Measurements from ENCODE around the gene UBA5. TPM values are rescaled to one million over a fixed set of nuclear protein-coding genes. Genes with fewer than 3 reads are reported as not detected.
"Not testable (repeated sequence)": the region's sequence is repeated elsewhere in the genome, so short reads cannot be mapped to it uniquely, and the experiment has no call there.

Gene UBA5
- 10 to 100 TPM; 27.3 to 41.2 TPM for total RNA-seq
- long read RNA-seq, transcript UBA5-202 (12 exons, 3,705 nt), result major isoform, 93 of 101 reads
- long read RNA-seq, partial matches to known transcripts, result 1 of 101 reads
- long read RNA-seq, other reads (novel, unspliced or antisense), result 7 of 101 reads

DNA sequence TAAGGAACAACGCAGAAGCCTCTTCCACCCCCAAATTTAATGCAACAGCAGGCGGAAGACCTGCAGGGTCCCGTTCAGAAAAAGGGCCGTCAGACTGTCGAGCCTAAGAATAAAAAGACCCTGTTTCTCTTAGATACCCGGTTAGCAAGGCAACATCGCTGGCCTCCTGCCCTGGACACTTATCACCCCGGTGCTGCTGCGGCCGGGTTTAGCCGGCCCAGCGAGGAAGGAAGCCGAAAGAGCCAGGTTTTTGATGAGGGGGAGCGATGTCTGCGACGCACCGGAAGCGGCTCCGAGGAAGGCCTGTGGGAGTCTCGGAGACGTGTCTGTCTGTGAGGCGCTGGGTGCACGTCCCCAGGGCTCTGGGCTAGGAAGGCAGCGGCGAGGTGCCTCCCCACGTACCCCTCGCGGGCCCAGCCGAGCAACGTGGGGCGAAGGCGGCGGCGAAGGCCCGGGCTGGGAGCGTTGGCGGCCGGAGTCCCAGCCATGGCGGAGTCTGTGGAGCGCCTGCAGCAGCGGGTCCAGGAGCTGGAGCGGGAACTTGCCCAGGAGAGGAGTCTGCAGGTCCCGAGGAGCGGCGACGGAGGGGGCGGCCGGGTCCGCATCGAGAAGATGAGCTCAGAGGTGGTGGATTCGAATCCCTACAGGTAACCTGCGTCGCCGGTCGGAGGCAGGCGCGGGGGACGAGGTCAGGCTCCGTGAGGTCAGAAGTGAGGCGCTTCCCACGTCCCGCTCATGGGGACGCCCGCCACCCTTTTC is at the start of gene UBA5:
Gene UBA5 (plus strand): TSS at position 278 of the 759 bp plus-strand sequence. CDS start 209 bp downstream, at position 487.
- peak; percentile 76 to 88 for ATAC-seq
- intact Hi-C loops (cut with DNase I), result no loop called here
- peak; percentile 79 for DNase-seq

DNA sequence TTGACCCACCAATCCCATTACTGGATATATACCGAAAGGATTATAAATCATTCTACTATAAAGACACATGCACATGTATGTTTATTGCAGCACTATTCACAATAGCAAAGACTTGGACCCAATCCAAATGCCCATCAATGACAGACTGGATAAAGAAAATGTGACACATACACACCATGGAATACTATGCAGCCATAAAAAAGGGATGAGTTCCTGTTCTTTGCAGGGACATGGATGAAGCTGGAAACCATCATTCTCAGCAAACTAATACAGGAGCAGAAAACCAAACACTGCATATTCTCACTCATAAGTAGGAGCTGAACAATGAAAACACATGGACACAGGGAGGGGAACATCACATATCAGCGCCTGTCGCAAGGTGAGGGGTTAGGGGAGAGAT is 44.8 kb upstream of the UBA5 start:
- not testable (repeated sequence) for ATAC-seq

DNA sequence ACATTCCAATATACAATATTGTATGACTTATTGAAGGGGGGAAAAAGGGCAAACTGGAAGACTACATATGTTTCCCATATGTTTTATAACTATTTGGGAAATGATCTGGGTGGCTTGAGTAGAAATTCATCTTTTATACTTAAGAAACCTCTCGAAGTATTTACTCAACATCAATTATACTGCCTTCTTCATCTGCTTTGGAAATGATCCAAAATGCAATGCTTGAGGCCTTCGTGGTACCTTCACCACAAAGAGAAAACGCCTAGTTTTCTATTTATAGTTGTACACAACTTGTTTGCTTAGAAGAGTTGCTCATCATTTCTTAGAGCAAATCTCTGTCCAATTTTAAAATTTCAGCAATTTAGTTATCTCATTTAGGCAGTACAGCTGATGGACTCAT is 44.2 kb upstream of the UBA5 start:
- ATAC-seq, result no peak
- intact Hi-C loops (cut with DNase I), result no loop called here
- no peak for DNase-seq

More for the DNA sequence above, 44.8 kb upstream of the UBA5 start:
- intact Hi-C loops (cut with DNase I); DNase-seq: not testable (repeated sequence)

DNA sequence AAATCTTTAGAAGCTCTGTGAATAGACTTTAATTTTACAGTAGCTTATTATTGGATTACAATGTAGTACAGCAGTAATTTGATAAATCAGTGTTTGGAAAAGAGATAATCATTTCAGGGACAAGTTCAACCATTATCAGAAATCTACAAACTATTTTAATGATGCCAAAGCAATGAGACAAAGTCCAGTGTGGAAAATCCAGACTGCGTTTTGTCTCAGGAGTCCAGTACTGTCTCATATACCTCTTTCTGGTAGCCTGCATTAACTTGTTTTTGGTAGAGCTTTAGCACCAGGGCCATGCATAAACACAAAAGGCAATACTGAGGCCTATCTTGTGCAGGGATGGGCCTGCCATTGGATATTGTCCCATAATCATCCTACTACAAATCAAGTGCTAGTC is 43.3 kb upstream of the UBA5 start:
- intact Hi-C loops (cut with DNase I), result no loop called here
- DNase-seq, result no peak

DNA sequence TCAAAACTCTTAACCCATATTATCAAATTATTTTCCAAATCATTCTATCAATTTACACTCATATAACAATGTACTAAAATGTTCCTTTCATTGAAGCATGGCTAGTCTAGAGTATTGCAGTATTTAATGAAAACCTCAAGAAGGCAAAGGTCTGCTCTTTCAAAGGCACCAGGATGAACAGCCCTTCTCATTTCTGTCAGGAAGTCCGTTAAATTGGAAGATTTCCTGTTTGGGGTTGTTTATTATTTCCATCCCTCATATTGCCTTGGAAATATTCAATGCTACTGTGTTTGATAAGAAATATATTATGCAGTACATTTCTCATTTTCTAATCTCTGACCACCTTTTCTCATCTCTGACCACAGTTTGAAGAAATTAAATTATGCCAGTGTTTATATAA is 38.0 kb upstream of the UBA5 start:
- intact Hi-C loops (cut with DNase I), result no loop called here
- ATAC-seq, result no peak

More for the DNA sequence above, 43.3 kb upstream of the UBA5 start:
- no peak for ATAC-seq

DNA sequence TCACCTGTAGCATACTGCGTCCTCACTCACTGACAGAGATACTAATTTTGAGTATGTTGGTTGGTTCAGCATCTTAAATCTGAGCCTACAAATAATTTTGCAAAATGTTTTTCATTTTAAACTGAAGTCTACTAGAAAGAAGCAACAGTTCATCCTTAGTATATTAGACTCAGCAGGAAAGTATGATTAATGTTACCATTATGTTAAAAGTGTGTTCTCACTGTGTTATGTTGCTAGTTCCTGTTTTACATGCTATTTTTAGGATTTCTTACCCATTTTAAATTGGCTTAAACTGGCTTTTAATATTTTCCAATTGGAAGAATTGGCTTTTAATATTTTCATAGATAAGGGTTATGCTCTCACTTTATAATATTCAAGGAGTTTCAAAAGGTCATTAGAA is 37.4 kb upstream of the UBA5 start:
- DNase-seq (no peak), ATAC-seq (no peak)
- intact Hi-C loops (cut with DNase I), result no loop called here

More for the DNA sequence above, 38.0 kb upstream of the UBA5 start:
- DNase-seq, result no peak

DNA sequence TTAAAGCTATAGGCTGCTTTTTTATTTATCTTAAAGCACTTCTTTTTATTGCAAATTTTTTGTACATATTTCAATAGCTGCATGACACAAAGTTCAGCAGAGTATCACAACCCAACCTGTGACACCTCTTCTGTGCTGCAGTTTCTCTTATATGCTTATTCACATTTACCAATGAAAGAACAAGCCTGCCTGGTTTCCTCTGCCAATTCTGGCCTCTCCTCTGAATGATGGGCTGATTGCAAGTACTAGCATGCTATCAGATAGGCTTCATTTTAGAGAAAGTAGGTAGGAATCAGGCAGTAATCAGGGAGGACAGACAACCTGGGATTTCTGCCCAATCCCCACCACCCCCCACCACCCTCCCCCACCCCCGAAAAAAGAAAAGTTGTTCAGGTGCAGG is 36.5 kb upstream of the UBA5 start:
- no peak for DNase-seq
- intact Hi-C loops (cut with DNase I), result no loop called here
- no peak for ATAC-seq

DNA sequence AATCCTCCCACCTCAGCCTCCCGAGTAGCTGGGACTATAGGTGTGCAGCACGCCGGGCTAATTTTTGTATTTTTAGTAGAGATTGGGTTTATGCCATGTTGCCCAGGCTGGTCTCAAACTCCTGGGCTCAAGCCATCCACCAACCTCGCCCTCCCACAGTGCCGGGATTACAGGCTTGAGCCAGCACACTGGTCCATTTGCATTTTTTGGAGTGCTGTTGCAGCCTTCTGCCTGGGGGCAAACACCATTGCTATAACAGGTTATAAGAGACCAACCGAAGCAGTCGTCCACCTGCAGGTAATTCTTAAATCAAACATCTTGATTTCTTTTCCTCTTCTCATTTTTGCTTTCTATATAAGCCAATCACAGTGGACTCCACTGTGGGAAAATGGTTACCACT is 35.3 kb upstream of the UBA5 start:
- ATAC-seq (no peak), DNase-seq (no peak)
- intact Hi-C loops (cut with DNase I), result no loop called here

DNA sequence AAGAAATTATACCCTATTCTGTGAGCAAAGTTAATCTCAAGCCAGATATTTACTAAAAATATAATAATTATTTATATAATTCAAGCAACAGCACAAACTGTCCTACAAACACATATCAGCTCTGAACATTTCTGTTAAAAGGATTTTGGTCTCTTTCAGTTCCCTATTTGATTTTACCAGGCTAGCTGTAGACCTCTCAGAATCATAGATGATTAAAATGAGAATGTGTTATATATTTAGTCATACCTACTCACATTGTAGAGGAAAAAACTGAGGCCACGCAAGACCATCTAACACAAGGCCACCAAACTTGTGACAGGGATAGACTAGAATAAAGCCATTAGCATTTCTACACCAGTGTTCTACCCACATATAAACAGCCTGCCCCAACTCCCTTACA is 34.5 kb upstream of the UBA5 start:
- ATAC-seq, result no peak
- no peak for DNase-seq
- intact Hi-C loops (cut with DNase I), result no loop called here

DNA sequence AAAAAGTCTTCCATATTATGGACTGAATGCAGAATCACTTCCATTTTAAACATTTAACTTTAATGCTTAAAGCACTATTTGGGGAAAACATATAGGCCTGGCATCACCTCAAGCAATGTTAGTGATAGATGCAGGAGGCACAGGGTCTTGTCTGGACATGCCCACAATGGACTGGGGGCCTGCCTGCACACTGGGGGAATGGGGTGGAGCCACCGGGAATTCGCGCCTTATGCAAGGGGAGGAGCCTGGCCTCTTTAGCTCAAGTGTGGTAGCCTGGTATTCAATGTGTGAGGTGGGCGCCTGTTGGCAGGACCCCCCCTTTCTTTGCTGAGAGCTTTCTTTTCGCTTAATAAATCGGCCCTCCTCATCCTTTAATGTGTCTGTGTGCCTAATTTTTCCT is 33.2 kb upstream of the UBA5 start:
- no peak for ATAC-seq
- no peak for DNase-seq
- intact Hi-C loops (cut with DNase I), result no loop called here

DNA sequence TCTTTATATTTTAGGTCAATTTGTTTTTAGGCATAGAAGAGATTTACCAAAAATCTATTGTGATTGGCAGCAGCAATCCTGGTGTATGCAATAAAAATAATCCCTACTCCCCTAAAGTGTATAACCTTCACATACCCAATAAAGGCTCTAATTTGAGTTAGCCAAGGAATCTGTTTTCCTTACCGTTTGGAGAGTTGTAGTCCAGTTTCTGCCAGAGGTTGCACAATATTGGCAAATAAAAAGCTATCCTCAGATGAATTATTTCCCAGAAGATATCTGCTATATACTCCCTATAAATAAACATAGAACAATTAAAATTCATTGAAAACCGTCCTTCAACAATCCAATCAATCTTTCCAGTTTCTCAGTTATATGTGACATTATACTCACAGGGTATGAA is 32.0 kb upstream of the UBA5 start:
- ATAC-seq, result no peak
- intact Hi-C loops (cut with DNase I), result no loop called here
- DNase-seq, result no peak

DNA sequence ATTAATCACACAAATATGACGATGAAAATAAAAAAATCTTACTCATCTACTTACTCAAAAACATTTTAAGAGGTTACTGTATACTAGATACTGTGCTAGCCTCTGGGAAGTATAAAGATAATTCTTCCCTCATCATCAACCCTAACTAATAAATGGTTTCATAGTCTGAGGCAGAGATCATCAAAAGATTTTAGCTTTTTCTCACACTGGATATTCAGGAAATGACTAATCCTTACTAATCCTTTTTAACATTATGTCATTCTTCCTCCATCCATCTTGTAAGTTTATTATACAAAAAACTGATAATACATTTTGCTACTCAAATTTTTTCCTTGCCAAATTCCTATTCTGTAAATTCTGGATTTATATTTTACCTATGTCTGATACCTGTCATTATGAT is 30.2 kb upstream of the UBA5 start:
- ATAC-seq (peak in 1 of 2 donors; percentile 75), DNase-seq (no peak)
- intact Hi-C loops (cut with DNase I), result no loop called here

DNA sequence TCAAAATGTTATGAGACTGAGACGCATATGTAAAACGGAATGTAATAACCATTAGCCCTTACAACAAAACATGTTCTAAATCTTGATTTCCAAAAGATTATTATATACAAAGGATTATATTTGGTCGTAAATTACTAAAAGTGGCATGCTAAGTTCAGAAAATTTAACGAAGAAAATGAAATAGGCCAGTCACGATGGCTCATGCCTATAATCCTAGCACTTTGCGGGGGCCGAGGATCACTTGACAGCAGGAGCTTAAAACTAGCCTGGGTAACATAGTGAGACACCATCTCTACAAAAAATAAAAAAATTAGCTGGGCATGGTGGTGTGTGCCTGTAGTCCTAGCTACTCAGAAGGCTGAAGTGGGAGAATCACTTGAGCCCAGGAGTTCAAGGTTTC is 29.5 kb upstream of the UBA5 start:
- DNase-seq (no peak), ATAC-seq (no peak)
- intact Hi-C loops (cut with DNase I), result no loop called here

DNA sequence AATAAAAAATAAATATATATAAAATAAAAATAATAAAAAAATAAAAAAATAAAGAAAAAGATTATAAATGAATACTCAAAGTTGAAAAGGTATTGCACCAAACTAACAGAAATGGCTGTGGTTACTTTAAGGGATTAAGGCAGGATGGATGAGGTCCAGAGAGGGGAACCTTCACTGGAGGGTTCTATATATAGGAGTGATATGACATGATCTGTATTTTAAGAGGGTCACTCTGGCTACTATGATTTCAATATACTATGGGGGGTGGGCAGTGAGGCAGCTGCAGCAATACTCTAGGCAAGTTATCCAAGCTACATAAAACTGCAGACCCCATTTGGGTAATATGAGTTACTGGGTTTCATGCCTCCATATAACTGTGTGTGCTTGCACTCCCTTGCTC is 25.1 kb upstream of the UBA5 start:
- DNase-seq (no peak), ATAC-seq (peak; percentile 66 to 87)
- intact Hi-C loops (cut with DNase I), result no loop called here

DNA sequence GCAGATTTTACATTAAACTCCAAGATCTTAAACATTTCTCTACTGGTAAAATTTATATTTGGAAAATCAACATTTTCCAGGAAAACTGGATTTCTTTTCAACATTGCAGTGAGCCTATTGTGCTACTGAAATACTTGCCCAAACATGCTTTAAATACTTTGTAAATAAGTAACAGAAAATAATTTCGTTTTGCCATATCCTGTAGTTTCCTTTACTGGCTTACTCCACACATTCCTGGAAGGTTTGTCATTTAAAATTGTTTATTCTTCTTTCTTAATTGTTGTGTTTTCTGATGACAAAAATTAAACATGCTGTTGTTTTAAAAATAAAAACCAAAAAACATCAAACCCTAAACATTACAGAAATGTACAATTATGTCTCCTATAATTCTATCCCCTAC is 22.5 kb upstream of the UBA5 start:
- no peak for DNase-seq
- no peak for ATAC-seq
- intact Hi-C loops (cut with DNase I), result no loop called here

DNA sequence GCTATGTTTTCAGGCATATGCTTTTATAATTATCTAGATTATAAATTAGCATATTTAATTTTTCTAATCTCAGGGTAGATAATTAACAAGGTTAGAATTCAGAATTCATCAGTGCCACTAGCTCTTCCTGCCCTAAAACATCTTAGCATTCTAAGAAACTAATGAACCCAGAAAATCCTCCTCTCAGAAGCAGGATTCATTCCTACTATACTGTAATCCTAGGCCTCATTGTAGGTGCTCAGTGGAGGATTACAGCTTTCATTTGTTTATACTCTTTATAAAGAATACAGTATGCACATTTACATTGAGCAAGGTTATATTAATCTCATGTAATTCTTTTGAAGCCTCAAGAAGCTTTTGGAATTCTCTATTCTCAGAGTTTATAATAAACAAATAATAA is 21.4 kb upstream of the UBA5 start:
- ATAC-seq, result no peak
- intact Hi-C loops (cut with DNase I), result loop anchor here in 1 of 2 donors (2.0 kb wide), 1 partner anchor 102 kb away; no protein-coding TSS in a partner anchor
- no peak for DNase-seq

DNA sequence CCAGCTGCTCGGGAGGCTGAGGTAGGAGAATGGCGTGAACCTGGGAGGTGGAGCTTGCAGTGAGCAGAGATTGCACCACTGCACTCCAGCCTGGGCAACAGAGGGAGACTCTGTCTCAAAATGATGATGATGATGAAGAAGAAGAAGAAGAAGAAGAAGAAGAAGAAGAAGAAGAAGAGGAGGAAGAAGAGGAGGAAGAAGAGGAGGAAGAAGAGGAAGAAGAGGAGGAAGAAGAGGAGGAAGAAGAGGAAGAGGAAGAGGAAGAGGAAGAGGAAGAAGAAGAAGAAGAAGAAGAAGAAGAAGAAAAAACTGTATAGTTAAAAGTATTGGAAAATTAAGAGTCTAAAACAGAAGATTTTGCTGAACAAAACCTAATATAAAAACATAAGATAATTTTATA is 18.7 kb upstream of the UBA5 start:
- ATAC-seq, DNase-seq: not testable (repeated sequence)
- intact Hi-C loops (cut with DNase I), result loop anchor here in 1 of 2 donors (5.0 kb wide), 1 partner anchor 104 kb away; no protein-coding TSS in a partner anchor

DNA sequence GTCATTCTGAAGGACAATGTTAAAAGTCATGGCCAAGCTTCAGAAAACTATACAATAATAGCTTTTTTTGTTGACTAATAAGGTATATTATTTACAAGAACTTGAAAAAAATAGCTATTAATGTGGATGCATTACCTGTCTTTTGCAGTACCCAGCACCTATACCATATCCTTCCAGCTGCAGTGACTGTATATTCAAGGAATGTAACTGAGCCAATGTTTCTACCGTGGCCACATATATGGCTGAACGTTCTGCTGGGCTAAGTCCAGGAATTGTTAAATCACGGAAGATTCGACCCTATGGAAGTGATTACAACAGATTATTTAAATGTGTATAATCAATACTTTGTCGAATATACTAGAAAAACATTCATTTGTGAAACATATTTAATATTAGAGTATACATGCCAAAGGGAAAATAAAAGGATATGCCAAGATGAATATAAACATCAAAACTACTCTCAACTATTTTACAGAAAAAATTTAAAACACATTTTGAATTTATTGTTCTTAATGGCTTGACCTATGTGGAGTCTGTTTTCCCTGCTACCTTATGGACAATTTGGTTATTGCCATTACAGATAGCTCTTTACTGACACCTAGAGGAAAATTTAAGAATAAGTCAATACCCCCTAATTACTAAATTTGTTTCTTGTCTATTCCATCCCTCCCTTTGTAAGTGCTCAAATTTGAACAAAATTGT is 18.1 kb upstream of the UBA5 start:
- intact Hi-C loops (cut with DNase I), result loop anchor here in 1 of 2 donors (5.0 kb wide), 1 partner anchor 105 kb away; no protein-coding TSS in a partner anchor
- DNase-seq (no peak), ATAC-seq (peak; percentile 38 to 67)

DNA sequence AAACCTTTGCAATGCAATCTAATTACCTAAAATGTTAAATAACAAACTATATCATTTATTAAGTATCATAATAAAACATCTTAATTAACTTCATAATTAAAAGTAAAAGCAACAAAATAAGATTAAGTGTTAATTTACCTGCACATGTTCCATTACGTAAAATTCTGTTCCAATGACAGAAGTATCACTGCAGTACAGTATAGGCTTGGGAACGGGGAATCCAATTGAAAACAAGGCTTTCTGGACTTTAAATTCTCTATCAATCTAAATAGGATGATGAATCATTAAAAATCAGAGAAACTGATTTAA is 17.6 kb upstream of the UBA5 start:
- ATAC-seq (no peak), DNase-seq (no peak)
- intact Hi-C loops (cut with DNase I), result loop anchor here in 1 of 2 donors (5.0 kb wide), 1 partner anchor 105 kb away; no protein-coding TSS in a partner anchor

DNA sequence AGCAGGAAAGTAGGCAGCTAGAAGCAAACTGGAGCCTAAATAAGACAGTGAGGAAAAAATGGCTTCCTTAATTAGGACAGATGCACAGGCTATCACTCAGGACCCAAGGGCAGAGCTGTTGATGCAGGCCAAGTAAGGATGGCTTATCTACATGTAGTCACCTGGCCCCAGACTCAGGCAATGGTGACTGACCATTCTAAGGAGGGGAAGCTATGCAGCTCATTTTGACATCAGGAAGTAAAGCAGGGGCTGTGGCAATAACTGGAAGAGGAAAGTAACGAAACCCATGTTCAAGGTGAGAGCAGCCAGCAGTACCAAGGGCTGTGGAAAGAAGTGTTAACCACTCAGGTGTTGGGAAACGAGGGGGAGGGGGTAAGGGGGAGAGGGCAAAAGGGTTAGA is 16.8 kb upstream of the UBA5 start:
- ATAC-seq, result no peak
- DNase-seq, result no peak
- intact Hi-C loops (cut with DNase I), result loop anchor here in 1 of 2 donors (5.0 kb wide), 1 partner anchor 106 kb away; no protein-coding TSS in a partner anchor
